GM19240 (cell line): ENCODE measurements around the gene AKR1C2.
"Not testable (repeated sequence)": the region's sequence is repeated elsewhere in the genome, so short reads cannot be mapped to it uniquely, and the experiment has no call there.

Source experiments
- DNase-seq: peaks from one replicate; pipeline ENCODE4 v3.0.0; 2011; ENCODE audit warnings: low spot score; ENCODE audit not compliant: insufficient read length

Gene AKR1C2

DNA sequence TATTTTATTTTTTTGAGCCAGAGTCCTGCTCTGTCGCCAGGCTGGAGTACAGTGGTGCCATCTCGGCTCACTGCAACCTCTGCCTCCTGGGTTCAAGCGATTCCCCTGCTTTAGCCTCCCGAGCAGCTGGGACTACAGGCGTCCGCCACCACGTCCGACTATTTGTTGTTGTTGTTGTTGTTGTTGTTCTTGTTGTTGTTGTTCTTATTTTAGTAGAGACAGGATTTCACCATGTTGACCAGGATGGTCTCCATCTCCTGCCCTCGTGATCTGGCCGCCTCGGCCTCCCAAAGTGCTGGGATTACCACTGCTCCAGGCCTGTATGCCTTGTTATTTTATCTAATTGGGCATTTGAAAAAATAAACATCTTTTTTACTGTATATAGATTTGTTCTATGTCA lies 42.1 kb downstream of the AKR1C2 start:
- DNase-seq: not testable (repeated sequence)

DNA sequence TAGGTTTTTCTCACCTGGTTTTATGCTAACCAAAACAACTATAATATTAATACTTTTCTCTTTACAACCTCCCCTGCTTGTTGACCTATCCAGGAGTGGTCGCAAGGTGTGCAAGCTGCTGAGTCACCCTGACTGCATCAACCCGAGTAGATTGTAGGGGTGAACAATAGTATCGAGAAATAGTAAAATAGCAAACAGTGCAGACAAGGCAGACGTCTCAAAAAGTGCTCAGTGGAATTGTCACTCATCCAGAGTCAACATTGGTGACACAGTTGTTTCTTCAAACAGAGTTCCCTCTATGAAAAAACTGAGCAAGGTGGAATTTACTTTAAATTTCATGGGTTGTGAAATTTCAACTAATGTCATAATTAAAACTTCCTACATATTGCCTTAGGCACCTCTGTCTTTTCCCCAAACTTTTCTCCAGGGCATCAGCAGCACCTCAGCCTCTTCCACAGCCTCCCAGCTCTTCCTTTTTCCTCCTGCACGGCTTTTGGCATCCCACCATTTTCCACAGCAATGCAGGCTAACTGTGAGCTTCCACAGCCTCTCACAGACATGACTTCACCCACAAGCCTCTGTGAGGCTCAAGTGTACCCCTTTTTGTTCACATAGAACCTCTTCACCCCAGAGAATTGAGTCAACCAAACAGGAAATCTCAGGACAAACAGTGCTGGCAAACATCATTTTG lies 46.6 kb downstream of the AKR1C2 start:
- not testable (repeated sequence) for DNase-seq

DNA sequence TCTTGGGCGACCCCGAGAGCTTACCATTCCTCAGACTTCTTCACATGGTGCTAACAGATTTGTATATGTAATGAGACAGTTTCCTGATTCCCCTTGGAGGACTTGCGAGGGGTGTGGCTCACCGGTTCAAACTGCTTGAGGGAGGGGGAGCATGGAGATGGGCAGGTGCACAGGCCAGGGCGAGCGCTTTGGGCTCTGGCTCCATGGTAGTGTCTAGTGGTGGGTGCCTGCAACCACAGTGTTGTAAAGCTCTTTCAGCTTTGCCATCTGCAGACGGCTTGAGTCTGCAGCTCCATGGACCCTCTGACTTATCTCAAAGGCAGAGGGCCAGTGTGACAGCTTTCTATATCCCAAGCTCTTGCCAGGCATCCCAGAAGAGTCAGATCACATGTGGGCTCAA lies 47.6 kb downstream of the AKR1C2 start:
- not testable (repeated sequence) for DNase-seq

DNA sequence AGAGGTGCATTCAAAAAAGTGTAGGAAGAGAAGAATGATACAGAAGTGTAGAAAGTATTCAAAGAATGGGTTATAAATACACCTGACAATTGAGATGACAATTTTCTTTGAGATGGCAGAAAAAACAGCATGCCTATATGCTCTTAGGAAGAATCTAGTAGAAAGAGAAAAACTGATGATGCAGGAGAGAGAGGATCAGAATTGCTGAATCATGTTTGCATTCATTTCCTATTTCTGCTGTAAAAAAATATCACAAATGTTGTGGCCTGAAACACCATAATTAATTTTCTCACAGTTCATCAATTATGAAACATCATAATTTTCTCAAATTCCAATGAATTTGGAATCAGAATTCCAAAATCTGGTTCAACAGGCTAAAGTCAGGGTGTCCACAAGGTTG lies 50.3 kb downstream of the AKR1C2 start:
- DNase-seq: no peak

DNA sequence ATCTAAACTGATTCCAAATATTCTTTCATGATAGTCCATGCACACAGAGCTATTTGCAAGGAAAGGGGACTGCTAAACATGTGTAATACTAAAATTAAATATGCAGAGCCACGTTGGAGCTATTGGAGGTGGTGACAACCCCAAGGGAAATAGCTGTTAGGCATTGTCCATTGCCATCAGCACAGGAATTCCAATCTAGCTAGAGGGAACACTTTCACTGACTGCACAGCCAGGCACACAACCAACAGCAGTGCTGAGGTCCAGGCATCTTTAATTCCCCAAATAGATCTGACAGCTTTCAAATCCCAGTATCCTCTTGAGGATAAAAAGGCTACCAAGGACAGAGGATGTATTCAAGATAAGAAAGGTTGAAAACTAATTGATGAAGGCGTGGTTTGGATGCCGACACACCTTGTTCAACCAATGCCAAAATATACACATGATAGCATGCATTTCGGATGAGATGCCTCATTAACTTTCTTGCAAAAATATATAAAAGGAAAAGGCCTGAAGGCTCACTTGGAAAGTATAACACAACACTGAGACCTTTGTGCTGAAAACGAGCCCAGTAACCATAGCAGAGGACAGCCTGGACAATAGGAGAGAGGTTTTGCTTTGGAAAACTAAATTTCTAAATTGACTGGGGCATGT lies 52.0 kb downstream of the AKR1C2 start:
- DNase-seq: not testable (repeated sequence)

DNA sequence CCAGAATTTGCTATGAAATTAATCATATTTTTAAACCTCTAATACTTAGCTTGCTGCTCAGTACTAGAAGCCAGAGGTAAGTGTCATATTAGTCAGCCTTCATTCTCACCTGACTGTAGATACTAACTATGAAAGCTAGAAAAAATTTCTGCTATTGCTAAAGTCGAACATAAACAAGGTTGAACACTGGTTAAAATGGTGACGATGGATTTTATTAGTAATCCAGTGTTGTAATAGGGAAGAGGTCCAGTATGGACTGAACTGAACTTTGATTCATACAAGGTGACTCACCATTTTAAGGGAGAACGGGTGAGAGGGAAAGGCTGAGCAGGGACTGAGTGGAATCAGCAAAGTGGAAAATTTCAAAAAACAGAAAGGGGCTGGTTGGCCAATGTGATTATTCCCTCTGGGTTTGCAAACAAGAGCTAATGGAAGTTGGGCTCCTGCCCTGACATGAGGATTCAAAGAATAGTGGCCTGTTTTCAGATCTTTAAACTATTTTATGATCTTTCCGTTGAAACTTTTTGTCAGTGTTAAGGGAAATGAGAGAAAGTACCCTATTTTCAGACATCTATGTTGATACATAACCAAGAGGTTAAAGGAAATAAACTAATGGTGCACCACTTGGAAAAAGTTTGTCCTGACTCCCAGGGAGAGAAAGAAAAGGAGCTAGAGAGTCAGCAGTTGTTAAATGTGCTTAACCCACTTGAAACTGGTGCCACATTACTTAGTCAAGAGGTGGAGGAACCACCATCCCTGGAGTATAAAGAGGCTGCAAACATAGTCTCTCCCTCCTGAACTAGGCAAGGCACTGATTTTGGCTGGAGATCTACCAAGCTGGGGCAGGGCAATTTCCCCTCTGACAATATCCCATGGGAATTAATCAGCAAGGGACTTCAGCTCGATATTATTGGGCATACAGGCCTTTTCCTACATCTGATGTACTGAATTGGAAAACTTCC lies 55.7 kb downstream of the AKR1C2 start:
- DNase-seq: no peak

DNA sequence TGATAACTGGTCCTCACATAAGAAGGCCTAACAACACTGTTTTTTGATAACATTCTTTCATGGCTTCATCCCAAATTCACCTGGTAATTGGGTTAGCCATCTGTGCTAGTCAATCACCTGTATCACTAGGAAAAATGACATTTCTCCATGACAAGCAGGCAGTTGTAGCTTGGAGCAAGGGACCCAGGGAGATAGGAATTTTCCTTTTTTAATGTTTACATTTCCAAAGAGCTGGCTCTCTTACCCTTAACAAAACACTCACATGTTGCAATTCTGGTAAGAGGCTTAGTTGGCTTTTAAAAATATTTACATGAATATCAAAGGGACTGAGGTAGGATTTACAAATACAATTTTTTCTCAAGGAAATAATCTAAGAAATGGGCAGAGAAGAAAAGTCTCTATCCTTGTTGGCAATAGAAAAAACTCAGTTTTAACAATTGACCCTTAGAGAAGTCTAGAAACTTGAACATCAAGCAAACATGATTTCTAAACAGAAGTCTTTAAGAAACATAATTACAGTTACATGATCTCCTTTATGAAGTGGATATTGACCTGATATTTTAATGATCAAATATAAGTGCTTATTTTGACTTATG lies 56.5 kb downstream of the AKR1C2 start:
- no peak for DNase-seq

DNA sequence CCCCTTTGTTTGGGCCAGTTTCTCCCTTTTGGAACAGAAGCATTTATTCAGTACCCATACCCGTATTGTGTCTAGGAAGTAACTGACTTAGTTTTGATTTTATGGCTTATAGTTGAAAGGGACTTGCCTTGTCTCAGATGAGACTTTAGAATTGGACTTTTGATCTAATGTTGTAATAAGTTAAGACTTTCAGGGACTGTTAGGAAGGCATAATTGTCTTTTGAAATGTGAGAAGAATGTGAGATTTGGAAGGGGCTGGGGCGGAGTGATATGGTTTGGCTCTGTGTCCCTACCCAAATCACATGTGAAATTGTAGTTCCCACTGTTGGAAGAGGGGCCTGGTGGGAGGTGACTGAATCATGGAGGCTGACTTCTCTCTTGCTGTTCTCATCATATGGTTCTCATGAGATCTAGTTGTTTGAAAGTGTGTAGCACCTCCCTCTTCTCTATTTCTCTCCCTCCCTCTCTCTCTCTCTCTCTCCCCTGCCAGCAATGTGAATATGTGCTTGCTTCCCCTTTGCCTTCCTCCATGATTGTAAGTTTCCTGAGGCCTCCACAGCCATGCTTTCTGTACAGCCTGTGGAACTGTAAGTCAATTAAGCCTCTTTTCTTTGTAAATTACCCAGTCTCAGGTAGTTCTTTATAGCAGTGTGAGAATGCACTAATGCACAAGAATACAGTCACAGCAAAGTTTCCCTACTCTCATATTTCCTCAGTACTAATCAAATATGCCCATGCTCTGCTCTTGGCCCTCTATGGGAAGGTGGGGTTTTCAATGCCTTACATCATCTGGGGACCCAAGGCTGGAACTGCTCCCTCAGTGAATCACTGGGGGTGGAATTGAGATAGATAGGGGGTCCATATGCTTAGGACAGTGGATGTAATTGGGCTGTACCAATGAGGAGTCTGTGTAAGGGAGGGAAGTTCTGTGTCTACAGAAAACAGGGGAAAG lies 57.6 kb downstream of the AKR1C2 start:
- DNase-seq: no peak

DNA sequence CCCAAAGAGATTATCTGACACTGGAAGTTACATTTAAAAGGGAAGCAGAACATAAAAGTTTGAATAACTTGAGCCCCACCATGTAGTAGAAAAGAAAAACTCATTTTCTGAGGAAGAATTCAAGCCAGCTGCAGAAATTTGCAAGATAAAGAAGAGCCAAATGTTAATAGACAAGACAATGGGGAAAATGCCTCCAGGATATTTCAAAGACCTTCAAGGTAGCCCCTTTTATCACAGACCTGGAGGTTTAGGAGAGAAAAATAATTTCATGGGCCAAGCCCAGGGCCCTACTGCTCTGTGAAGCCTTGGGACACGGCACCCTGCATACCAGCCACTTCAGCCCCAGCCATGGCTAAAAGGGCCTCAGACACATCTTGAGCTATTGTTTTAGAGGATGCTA lies 58.8 kb downstream of the AKR1C2 start:
- DNase-seq: no peak

DNA sequence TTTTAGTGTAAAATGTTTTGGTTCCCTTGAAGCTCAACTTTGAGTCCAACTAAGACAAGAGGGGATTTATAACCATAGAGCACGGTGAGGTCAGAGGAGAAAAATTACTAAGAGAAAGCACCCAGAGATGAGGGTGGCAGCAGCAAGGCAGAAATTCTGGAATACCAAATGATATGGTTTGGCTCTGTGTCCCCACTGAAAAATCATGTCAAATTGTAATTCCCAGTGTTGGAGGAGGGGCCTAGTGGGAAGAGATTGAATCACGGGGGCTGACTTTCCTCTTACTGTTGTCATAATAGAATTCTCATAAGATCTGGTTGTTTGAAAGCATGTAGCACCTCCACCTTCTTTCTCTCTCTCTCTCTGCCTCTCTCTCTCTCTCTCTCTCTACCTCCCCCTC lies 59.8 kb downstream of the AKR1C2 start:
- no peak for DNase-seq

DNA sequence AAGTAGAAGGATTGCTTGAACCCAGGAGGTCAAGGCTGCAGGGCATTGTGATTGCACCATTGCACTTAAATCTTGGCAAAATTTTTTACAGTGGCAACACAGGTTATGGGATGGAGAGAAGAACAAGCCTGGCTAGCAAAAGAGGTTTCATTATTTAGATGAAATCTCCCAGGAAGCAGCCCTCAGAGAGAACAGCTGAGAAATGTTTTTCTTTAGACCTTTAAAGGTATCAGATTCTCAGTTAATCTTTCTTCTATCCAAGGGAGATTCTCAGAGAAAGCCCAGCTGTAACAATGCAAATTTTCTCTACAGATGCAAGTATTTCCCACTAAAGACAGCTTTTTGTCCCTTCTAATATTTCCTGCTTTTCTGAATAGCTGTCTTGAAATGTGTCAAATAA lies 60.2 kb downstream of the AKR1C2 start:
- not testable (repeated sequence) for DNase-seq

DNA sequence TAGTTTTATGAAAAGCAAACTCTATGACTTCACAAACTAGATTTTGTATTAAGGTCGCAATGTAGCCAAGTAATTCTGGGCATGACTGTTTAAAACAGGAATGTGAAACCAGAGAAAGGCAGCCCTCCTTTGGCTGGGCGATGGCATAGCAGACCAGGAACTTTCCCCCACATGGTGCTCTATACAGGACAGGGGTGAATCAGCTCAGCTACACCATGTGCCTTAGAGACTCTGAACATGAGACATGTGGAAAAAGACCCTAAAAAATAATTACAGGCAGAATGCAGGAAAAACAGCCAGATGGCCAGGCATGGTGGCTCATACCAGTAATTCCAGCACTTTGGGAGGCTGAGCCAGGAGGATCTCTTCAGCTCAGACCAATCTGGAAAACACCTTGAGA lies 60.7 kb downstream of the AKR1C2 start:
- DNase-seq: not testable (repeated sequence)

DNA sequence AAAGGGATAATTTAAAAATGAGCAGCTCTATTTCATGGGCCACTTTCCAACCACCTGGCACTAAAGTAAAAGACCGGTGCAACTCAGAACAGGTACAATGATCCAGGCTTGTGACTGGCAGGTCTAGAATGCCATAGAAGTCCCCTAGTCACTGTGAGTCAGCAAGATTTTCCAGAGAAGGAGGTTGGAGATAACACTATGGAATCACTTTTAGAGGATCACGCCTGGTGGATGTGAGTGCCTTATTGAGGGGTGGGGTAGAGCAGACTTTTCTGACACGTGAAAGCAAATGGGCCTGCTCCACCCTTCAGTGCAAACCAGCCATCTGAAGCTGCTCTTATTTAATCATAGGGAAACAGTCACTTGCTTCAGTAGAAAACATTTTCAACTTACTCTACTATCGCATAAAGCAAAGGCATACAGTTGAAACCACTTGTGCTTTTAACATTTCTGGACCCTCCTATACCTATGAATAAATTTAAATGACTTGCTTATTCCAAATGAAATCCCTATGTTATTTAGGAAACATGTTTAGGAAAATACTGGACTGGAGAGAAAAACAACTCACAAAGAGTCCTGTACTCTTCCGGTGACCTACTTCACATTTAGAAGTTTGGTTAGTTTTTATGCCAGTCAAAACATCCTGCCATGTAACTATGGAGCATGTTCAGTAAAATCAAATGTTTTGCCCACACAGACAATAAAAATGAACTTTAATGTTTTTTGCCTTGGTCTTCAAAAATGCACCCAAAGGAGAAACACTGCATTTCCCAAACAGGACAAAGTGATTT lies 61.9 kb downstream of the AKR1C2 start:
- DNase-seq: no peak

DNA sequence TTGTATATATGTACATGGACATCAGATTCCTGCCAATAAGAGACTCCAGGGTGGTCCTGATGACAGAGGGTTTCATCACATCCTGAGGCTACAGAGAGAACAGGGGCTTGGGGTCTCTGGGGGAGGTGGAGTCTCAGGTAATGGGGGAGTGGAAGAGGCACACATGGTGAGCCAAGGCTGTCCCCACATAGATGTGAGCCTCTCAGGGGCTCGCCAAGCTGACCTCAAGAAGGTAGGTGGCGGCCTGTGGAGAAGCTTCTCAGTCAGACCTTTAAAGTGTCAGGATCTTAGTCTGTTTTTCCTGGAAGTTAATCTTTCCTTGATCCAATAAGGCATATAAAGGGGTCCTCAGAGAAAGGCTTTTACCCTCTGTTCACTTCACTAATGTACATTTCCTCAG lies 62.7 kb downstream of the AKR1C2 start:
- DNase-seq: not testable (repeated sequence)

DNA sequence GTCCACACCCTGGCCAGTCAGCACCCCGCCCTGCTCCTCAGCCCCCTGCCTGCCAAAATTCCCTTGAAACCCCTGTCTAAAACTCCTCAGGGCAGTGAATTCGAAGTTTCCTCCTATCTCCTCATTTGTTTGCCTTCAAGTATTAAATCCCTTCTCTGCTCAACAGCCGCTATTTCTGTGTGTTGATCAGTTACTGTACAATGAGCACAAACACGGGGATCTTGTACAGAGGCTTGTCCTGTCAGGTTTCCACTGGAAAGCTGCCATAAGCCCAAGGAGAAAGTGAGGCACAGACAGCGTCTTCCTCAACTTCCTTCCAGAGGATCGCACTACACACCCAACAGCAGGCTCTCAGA lies 63.6 kb downstream of the AKR1C2 start:
- DNase-seq: not testable (repeated sequence)

DNA sequence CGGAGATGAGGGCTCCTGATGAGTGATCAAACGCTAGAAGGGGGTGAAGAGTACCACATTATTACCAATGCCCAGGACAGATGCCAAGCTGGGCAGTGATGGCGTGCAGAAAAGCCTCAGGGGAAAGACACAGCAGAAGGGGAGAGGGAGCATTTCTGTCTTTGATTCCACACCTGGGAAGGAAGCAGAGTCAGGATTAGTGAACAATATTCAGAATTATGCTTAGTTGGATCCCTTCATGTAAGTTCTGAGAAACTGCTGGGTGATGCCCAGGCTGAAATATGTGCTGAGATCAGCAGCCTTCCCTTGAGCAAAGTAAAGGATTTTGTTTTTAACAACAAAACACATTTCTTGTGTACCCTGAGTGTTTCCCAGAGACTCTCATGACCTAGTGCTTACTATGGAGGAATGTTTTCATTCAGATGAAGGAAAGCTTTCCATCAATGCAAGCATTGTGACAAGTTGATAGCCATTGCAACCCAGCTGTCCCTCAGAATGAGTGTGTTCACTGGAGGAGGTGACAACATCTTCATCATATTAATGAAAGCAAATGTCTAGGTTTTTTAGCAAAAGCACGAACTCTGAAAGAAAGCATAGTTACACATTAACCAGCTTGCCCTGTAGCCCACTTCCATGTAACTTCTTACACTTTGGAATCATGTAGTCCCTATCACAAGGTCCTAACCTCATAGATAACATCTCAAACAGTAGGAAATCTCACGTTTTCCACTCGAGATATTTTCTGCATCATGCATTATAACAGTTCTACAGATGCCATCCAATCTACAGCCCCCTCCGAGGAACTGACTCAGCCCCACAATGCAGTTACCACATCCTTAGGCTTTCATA lies 64.2 kb downstream of the AKR1C2 start:
- no peak for DNase-seq
